HL-60 (cell line): ENCODE results near the gene PIK3CB.
"Not testable (repeated sequence)": the region's sequence is repeated elsewhere in the genome, so short reads cannot be mapped to it uniquely, and the experiment has no call there.

Source experiments
- DNase-seq, 2 experiments: peaks; one replicate each; pipeline ENCODE4 v3.0.0-alpha.2; 2010 to 2020; ENCODE audit warnings: low read depth in 1 of 2, low spot score in 1 of 2
- H3K27ac ChIP-seq: fragments of 250-450 bp; sonication (Bioruptor Pico); replicated peaks from 2 replicates; pipeline ENCODE4 v1.5.1; 2020; ENCODE audit warnings: mild to moderate bottlenecking, moderate library complexity
- H3K27me3 ChIP-seq: fragments of 250-450 bp; sonication (Bioruptor Pico); 2 replicates; pipeline ENCODE4 v1.5.1; 2021; ENCODE audit warnings: mild to moderate bottlenecking, moderate library complexity; ENCODE audit not compliant: insufficient read depth, poor library complexity, severe bottlenecking
- H3K4me3 ChIP-seq: replicated peaks from 2 replicates; pipeline ENCODE4 v1.5.1; 2011; ENCODE audit warnings: mild to moderate bottlenecking, control low read depth, low read length; ENCODE audit not compliant: insufficient read depth
- CTCF ChIP-seq: IDR thresholded peaks from one replicate; pipeline ENCODE4 v1.5.1; 2011; ENCODE audit warnings: low read length, control low read depth, inconsistent platforms; ENCODE audit not compliant: insufficient read depth
- GABPA ChIP-seq: IDR thresholded peaks from 2 replicates; pipeline ENCODE4 v1.6.1; 2012; ENCODE audit warnings: low read depth
- POLR2AphosphoS5 ChIP-seq: IDR thresholded peaks from 2 replicates; pipeline ENCODE4 v1.6.1; 2012; ENCODE audit warnings: low read depth
- SPI1 ChIP-seq: IDR thresholded peaks from 2 replicates; pipeline ENCODE4 v1.6.1; 2012; ENCODE audit warnings: low read depth, mild to moderate bottlenecking, borderline replicate concordance
- TF ChIP-seq, protein P1 (sequence below): IDR thresholded peaks from 2 replicates; pipeline ENCODE4 v1.6.1; 2012; ENCODE audit warnings: low read depth; ENCODE audit not compliant: insufficient replicate concordance

PIK3CB gene

GRCh38 chr3:138835397-138835757, 649 bp upstream of the PIK3CB start:
- H3K27me3 ChIP-seq, result no peaks in the 10 kb centered on the region
- peak overlapping the region; percentile 93 for H3K27ac ChIP-seq
- DNase-seq, result no peak
- peak overlapping the region; percentile 91 for H3K4me3 ChIP-seq
- no peak for TF ChIP-seq SPI1
- TF ChIP-seq POLR2AphosphoS5, result no peak

DNA sequence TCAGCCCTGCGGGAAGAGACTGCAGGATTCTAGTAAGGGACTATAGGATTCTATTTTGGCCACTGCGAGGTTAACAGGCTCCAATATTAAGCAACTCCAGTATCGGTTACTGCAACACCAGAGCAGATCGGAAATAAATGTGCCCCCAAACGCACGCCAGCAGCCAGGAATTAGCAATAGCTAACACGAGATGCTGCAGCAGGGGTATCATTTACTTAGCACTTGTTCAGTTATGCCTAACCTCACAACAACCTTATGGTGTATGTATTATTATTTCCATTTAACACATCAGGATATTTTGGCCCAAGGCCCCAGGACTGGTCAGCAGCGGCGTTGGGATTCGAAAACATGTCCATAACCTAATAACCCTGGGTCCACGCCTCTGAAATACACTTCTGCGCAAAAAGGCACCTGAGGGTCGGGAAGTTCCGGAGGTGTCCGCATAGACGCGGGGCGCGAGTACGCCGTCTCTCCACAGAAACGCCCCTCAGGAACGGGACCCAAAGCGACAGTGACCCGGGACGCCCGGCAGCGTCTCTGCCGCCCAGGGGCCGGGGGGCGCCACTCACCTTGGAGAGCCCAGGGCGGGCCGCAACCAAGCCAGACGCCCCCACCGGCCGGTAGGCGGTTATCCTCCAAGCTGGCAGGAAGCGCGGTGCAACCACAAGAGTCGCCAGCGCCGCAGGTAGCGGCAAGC, 681 bp downstream of the PIK3CB start:
- H3K4me3 ChIP-seq, result peak overlapping the region; percentile 91
- peak; percentile 46 to 68 for DNase-seq
- H3K27me3 ChIP-seq, result no peaks in the 10 kb centered on the region
- peak overlapping the region; percentile 93 for H3K27ac ChIP-seq
- TF ChIP-seq POLR2AphosphoS5 (no peak), SPI1 (no peak), CTCF (no peak)

- Histone ChIP-seq H3K4me3 (peak overlapping the region; percentile 91), H3K27ac (peak overlapping the region; percentile 93)
- not testable (repeated sequence) for H3K27me3 ChIP-seq, DNase-seq
These were observed 2.2 kb downstream of the PIK3CB start for GRCh38 chr3:138832473-138833057.

GRCh38 chr3:138829886-138830510, 4.7 kb downstream of the PIK3CB start:
- no peak overlapping the region for H3K27ac ChIP-seq
- no peaks in the 10 kb centered on the region for H3K27me3 ChIP-seq
- no peak overlapping the region for H3K4me3 ChIP-seq
- TF ChIP-seq, protein P1, sequence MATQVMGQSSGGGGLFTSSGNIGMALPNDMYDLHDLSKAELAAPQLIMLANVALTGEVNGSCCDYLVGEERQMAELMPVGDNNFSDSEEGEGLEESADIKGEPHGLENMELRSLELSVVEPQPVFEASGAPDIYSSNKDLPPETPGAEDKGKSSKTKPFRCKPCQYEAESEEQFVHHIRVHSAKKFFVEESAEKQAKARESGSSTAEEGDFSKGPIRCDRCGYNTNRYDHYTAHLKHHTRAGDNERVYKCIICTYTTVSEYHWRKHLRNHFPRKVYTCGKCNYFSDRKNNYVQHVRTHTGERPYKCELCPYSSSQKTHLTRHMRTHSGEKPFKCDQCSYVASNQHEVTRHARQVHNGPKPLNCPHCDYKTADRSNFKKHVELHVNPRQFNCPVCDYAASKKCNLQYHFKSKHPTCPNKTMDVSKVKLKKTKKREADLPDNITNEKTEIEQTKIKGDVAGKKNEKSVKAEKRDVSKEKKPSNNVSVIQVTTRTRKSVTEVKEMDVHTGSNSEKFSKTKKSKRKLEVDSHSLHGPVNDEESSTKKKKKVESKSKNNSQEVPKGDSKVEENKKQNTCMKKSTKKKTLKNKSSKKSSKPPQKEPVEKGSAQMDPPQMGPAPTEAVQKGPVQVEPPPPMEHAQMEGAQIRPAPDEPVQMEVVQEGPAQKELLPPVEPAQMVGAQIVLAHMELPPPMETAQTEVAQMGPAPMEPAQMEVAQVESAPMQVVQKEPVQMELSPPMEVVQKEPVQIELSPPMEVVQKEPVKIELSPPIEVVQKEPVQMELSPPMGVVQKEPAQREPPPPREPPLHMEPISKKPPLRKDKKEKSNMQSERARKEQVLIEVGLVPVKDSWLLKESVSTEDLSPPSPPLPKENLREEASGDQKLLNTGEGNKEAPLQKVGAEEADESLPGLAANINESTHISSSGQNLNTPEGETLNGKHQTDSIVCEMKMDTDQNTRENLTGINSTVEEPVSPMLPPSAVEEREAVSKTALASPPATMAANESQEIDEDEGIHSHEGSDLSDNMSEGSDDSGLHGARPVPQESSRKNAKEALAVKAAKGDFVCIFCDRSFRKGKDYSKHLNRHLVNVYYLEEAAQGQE, result no peak
- TF ChIP-seq GABPA (no peak), SPI1 (no peak), POLR2AphosphoS5 (no peak)
- DNase-seq, result no peak

DNA sequence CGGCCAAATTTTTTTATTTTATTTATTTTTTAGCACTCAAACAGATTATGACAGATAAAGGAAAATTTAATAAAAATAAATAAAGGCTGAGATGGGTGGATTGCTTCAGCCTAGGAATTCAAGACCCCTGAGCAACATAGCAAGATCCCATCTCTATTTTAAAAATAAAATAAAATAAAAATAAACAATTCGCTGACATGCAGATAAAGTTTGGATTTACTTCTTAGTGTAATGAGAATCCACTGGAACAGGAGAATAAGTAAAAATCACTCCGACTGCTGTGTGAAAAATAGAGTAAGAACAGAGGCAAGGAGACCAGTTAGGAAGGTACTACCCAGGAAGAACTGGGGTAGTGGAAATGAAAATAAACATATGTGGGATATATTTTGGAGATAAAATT, 5.6 kb downstream of the PIK3CB start:
- H3K27me3 ChIP-seq, result no peaks in the 10 kb centered on the region
- TF ChIP-seq SPI1 (no peak), POLR2AphosphoS5 (no peak), CTCF (no peak), GABPA (no peak)
- TF ChIP-seq, protein P1, result no peak
- no peak for DNase-seq
- H3K4me3 ChIP-seq, result no peak overlapping the region
- no peak overlapping the region for H3K27ac ChIP-seq
